Measurements from ENCODE around the gene RASGRF2. TPM values are rescaled to one million over a fixed set of nuclear protein-coding genes. Genes with fewer than 3 reads are reported as not detected.

Gene RASGRF2
- total RNA-seq, 1 experiment from 2014 or later: not detected

DNA sequence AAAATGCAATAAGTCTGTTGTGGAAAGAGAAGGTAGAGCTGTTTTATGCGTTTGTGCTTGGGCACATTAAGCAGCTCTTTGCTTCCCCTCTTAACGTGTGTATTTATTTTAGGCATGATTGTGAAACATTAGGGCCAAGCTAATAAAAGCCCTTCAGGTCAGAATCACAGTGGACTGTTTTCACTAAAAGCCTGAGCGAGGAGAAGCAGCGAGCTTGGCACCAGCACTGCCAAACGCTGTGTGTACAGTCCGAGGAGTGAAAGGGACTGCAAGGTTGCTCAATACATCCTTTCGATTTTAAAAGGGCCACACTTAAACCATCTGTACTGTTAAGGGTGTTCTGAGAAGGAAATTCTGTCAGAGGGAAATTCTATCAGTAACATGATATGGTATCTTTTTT is 165.8 kb downstream of the RASGRF2 start:
- Mint-ChIP-seq H3K4me3 (ENCODE audit: unreplicated experiment) (no peak overlapping the region), H3K9me3 (ENCODE audit: unreplicated experiment) (no peaks in the 10 kb centered on the region), H3K4me1 (ENCODE audit: insufficient read depth, unreplicated experiment) (no peaks in the 10 kb centered on the region), H3K27ac (ENCODE audit: low read depth, unreplicated experiment) (no peak overlapping the region), H3K36me3 (ENCODE audit: insufficient read depth, unreplicated experiment) (no peaks in the 10 kb centered on the region), H3K27me3 (ENCODE audit: insufficient read depth, unreplicated experiment) (peaks cover 31% of the 10 kb centered on the region)
- DNase-seq (ENCODE audit: unreplicated experiment): peak; percentile 38
- CTCF ChIA-PET: interaction anchor here (0.9 to 1.2 kb wide), 2 partner anchors 40 to 424 kb away, joined by 3 to 4 read pairs; no protein-coding TSS in a partner anchor
- TF ChIP-seq CTCF (IDR thresholded peaks at IDR 0.05; ENCODE audit: unreplicated experiment): no peak
- no TSS peak for BruUV-seq (replicated peaks)
- POLR2A ChIA-PET: no interaction called here
- intact Hi-C loops (cut with micrococcal nuclease): no loop called here

DNA sequence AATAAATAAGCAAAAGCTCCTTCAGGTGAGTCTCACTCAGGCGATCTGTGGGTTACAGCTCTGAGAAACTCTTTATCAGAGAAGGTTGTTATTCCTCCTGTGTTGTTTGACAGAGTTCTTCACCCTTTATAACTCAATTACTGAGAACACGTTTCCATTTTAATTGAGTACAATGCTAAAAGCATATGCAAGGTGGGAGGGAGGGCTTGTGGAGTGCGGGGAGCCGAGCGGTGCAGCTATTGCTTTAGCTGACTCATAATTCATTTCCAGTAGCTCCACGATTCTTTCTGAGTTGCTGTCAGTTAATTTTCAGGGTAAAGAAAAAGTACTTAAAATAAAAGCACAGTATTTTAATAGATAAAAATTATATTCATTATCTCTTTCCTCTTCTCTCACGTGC is 168.3 kb downstream of the RASGRF2 start:
- Mint-ChIP-seq H3K9me3 (ENCODE audit: unreplicated experiment) (no peaks in the 10 kb centered on the region), H3K27ac (ENCODE audit: low read depth, unreplicated experiment) (no peak overlapping the region), H3K4me3 (ENCODE audit: unreplicated experiment) (no peak overlapping the region), H3K36me3 (ENCODE audit: insufficient read depth, unreplicated experiment) (no peaks in the 10 kb centered on the region), H3K27me3 (ENCODE audit: insufficient read depth, unreplicated experiment) (peaks cover 18% of the 10 kb centered on the region), H3K4me1 (ENCODE audit: insufficient read depth, unreplicated experiment) (no peaks in the 10 kb centered on the region)
- ChIA-PET POLR2A (no interaction called here), CTCF (interaction anchor here (0.6 to 2.4 kb wide), 3 partner anchors 20 to 417 kb away, joined by 3 to 9 read pairs (median 3); no protein-coding TSS in a partner anchor)
- intact Hi-C loops (cut with micrococcal nuclease): no loop called here
- no peak for DNase-seq (ENCODE audit: unreplicated experiment)
- TF ChIP-seq CTCF (IDR thresholded peaks at IDR 0.05; ENCODE audit: unreplicated experiment): no peak
- no TSS peak for BruUV-seq (replicated peaks)

DNA sequence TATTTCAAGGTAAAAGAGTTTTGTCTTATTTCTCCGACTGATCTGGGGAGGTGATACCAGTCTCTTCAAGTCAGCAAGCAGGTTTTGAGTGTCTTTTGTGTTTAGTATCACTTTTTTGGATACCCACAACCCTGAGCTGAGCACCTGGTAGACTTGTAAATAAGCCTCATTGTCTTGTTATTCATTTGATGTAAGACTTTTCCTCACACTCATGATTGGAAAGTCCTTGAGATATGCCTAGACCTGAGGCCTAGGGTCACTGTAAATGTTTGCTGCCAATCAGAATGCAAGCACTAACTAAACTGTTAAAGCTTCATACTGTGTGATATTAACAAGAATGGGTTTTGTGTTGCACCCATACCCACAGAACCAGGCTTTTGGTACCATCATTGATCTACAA is 172.2 kb downstream of the RASGRF2 start:
- peaks cover 8% of the 10 kb centered on the region for H3K9me3 Mint-ChIP-seq (ENCODE audit: unreplicated experiment)
- no peaks in the 10 kb centered on the region for H3K36me3 Mint-ChIP-seq (ENCODE audit: insufficient read depth, unreplicated experiment)
- H3K4me3 Mint-ChIP-seq (ENCODE audit: unreplicated experiment): no peak overlapping the region
- intact Hi-C loops (cut with micrococcal nuclease): no loop called here
- CTCF ChIA-PET: interaction anchor here (0.6 to 0.9 kb wide), 2 partner anchors 33 to 137 kb away, joined by 3 to 4 read pairs; no protein-coding TSS in a partner anchor
- no peak for DNase-seq (ENCODE audit: unreplicated experiment)
- TF ChIP-seq CTCF (IDR thresholded peaks at IDR 0.05; ENCODE audit: unreplicated experiment): no peak
- peaks cover 18% of the 10 kb centered on the region for H3K27me3 Mint-ChIP-seq (ENCODE audit: insufficient read depth, unreplicated experiment)
- BruUV-seq (replicated peaks): no TSS peak
- no peaks in the 10 kb centered on the region for H3K4me1 Mint-ChIP-seq (ENCODE audit: insufficient read depth, unreplicated experiment)
- POLR2A ChIA-PET: interaction anchor here (0.5 to 0.7 kb wide), 2 partner anchors 9 to 1557 kb away, joined by 3 read pairs; no protein-coding TSS in a partner anchor
- H3K27ac Mint-ChIP-seq (ENCODE audit: low read depth, unreplicated experiment): no peak overlapping the region

GRCh38 chr5:81134066-81134465 is 173.9 kb downstream of the RASGRF2 start:
- ChIA-PET CTCF (no interaction called here), POLR2A (no interaction called here)
- H3K36me3 Mint-ChIP-seq (ENCODE audit: insufficient read depth, unreplicated experiment): no peaks in the 10 kb centered on the region
- no TSS peak for BruUV-seq (replicated peaks)
- no peak for DNase-seq (ENCODE audit: unreplicated experiment)
- no peak overlapping the region for H3K27ac Mint-ChIP-seq (ENCODE audit: low read depth, unreplicated experiment)
- H3K4me3 Mint-ChIP-seq (ENCODE audit: unreplicated experiment): no peak overlapping the region
- no peak for TF ChIP-seq CTCF (IDR thresholded peaks at IDR 0.05; ENCODE audit: unreplicated experiment)
- intact Hi-C loops (cut with micrococcal nuclease): no loop called here
- no peaks in the 10 kb centered on the region for H3K4me1 Mint-ChIP-seq (ENCODE audit: insufficient read depth, unreplicated experiment)
- peaks cover 18% of the 10 kb centered on the region for H3K27me3 Mint-ChIP-seq (ENCODE audit: insufficient read depth, unreplicated experiment)
- peaks cover 8% of the 10 kb centered on the region for H3K9me3 Mint-ChIP-seq (ENCODE audit: unreplicated experiment)
